ENCODE measurements around the gene LGALS16.
"Not testable (repeated sequence)": the region's sequence is repeated elsewhere in the genome, so short reads cannot be mapped to it uniquely, and the experiment has no call there.

The LGALS16 gene, protein sequence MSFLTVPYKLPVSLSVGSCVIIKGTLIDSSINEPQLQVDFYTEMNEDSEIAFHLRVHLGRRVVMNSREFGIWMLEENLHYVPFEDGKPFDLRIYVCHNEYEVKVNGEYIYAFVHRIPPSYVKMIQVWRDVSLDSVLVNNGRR

DNA sequence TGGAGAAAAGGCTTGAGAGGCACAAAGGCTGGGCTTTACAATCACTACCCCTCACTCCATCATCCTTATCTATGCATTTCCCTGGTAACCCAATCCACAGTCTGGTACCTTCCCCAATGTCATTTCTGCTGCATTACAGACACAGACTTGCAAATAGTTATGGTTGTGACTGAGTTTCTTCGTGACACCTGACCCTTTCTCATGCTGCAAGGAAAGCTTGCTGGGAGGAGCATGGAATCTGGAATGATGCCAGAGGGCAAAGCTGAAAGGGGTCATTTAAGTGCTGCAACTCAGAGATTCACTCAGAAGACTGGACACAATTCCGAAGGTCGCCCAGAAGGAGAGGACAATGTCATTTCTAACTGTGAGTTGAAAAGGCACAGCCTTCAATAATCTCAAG is at the start of gene LGALS16:
Gene LGALS16, plus strand, starts transcription at position 301 of the 400 bp plus-strand sequence. Its CDS starts 49 bp downstream, at position 350.
- DNase-seq, result no peak

DNA sequence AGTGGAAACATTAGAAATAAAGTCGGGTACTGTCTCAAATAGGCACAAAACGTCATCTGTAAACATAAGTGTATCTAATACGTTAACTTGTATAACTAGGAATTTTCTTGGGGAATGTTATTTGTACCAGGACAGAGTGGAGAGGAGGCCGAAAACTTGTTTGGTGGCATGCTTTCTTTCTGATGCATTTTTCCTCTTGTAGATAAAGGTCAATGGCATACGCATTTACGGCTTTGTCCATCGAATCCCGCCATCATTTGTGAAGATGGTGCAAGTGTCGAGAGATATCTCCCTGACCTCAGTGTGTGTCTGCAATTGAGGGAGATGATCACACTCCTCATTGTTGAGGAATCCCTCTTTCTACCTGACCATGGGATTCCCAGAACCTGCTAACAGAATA is 48.7 kb upstream of the LGALS16 start:
- DNase-seq, result no peak

DNA sequence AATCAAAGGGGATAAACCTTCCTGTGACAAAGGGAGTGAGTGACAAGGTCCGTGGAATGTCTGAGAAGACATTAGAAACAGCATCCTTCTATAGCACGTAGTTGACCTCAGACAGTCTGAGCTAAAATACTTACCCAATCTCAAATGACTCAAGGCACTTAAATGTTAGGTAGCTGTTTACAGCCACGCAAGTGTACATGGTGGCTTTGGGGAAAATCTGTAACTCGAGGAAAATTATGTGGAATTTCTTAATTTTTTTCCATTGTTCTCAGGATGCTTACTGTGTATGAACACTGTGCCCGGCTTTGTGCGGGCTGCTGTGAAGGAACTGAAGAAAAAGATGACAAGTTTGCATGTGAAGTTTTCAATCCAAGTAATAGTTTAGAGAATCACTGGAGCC is 48.2 kb upstream of the LGALS16 start:
- DNase-seq, result no peak

DNA sequence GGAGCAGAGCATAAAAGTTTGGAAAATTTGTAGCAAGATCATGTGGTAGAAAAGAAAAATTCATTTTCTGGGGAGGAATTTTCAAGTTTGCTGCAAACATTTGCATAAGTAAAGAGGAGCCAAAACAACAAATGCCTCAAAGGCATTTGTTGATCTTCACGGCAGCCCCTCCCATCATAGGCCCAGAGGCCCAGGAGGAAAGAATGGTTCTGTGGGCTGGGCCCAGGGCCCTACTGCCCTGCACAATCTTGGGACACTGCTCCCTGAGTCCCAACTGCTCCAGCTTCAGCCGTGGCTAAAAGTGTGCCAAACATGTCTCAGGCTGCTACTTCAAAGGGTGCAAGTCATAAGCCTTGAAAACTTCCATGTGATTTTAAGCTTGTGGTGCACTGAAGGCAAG is 42.1 kb upstream of the LGALS16 start:
- no peak for DNase-seq

DNA sequence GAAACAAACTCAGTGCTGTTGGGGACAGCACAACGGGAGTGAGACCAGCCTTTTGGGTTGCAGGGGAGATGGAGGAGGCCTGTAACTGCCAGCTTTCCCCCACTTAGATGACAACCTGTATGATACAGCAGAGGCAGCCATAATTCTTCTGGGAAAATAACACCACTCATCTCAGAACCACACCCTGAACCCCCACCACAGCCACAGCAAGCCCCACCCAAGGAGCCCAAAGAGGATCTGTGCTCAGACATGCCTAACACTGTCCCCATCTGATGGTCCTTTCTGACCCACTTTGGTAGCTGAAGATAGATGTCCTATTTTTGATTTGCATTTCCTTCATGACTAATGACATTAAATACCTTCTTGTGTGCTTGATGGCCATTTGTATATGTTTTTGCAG is 38.0 kb upstream of the LGALS16 start:
- DNase-seq, result no peak

DNA sequence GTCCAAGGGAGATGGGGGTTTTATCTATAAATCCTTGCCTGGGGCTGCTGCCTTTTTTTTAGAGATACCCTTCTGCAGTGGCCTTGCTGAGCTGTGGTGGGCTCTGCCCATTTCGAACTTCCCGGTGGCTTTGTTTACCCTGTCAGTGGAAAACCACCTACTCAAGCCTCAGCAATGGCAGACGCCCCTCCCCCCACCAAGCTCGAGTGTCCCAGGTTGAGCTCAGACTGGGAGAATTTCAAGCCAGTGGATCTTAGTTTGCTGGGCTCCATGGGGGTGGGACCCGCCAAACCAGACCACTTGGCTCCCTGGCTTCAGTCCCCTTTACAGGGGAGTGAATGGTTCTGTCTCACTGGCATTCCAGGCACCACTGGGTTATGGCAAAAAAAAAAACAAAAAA is 31.8 kb upstream of the LGALS16 start:
- DNase-seq, result no peak

DNA sequence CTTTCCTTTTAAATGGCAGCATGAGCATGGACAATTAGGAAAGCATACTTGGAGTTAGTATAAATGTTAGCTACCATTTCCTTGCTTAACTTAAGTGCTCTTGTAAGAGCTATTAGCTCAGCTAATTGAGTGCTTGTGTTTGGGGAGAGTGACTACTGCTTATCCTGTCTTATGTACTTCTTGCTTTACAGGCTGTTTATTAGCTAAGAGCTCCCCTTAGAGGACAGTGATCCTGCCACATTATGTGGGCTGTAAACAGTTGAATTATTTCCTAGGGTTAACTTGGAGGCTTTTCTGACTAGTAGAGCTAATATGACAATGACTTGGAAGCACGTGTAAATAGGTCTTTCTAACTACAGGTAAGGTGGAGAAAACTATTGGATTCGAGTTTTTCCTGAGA is 28.1 kb upstream of the LGALS16 start:
- DNase-seq, result peak; percentile 40

DNA sequence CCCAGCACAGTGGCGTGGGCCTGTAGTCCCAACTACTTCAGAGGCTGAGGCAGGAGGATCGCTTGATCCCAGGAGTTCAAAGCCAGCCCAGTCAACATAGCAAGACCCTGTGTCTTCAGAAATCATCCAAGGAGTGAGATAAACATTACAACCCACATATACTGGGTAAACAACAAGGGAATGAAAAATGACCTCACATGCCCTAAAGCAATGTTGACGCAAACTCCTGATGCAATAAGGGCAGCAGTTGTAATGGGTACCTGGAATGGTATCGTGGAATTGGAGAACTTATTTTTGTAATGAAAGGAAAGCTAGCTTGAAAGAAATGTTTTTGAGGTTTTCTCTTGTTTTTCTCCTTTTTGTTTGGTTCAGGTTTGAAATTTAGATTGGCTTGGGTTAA is 24.5 kb upstream of the LGALS16 start:
- DNase-seq, result peak; percentile 9

DNA sequence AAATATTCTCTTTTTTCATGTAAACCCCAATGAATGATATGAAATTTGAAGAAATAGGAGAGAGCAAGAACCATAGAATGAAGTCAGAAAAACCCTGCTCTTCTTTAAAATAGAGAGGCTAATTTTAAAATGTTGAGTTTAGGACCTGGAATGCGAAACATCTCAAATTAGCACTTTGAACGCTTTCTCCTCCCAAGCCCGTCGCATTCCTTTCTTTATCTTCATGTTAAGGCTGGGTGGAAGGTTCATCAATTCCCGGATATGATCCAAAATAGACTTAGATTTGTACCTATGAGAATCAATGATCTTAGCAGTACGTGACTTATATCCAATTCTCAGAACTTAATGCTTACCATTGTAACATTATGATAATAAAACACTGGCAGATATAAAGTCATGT is 24.1 kb upstream of the LGALS16 start:
- DNase-seq, result no peak

DNA sequence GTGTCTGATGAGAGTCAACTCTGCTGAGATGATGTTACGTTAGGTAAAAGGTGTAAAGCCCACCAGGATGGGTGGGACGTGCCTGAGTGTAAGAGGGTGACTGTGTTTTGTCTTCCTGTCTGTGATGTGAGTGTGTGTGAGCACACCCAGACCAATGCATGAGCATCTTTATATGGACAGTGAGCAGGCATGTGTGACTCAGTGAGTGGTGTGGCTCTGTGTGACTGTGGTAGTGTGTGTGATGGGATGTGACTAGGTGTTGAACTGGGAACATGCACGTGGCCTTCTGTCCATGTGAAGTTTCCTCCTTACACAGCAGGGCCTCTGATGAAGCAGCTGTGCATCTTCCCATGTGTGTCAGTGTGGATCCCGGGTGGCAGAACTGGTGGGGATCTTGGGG is 17.8 kb upstream of the LGALS16 start:
- DNase-seq, result no peak

DNA sequence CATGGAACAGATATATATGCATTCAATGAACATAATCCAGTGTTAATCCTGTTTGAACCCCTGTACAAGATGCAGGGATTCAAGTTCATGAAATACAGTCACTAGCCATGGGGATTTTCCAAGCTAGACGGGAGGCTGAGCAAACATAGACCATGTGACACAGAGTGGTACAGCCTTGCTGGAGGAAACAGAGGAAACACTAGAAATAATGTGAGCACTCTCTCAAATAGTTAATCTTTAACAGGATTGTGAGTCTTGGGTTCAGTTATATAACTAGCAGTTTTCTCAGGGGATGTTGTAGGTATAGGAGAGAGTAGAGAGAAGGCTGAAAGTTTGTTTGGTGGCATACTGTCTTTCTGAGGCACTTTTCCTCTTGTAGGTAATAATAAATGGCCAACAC is 13.9 kb upstream of the LGALS16 start:
- DNase-seq, result no peak

DNA sequence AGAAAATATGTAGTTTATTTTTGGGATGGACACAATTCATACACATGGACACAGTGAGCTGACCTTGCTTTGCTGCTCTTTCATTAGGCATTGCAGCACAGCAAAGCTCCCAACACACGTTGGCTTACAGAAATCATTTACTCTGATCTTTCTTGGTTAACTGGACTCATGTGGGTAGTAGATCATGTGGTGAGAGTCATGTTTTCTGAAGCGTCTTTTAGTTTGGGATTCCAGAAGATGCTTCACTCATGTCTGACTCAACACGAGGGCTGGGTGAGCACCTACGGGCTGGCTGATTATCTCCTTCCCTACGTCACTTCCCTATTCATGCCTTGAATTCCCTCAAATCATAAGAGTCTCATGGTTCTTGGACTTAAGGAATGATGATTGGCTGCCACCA is 12.1 kb upstream of the LGALS16 start:
- no peak for DNase-seq

DNA sequence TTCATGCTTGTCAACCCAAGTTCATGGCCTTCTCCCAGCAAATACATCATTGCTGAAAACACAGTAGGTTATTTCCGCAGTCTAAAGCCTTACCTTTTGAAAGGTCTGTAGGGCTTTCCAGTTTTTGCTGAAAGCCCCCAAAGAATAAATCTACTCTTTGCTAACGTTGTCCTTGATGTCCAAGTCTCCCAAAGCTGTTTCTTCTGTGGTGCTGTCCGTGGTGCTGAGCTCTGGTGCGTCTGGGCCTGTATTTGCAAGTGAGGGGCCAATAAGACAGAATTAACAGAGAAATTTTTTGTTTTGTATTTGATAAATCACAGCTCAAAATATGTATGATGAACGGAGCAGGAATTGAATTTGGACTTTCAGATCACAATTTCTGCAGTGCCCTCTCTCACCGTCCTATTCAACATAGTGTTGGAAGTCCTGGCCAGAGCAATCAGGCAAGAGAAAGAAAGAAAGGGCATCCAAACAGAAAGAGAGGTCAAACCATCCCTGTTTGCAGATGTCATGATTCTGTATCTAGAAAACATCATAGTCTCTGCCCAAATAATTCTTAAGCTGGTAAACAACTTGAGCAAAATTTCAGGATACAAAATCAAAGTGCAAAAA is 9.8 kb upstream of the LGALS16 start:
- DNase-seq, result no peak

DNA sequence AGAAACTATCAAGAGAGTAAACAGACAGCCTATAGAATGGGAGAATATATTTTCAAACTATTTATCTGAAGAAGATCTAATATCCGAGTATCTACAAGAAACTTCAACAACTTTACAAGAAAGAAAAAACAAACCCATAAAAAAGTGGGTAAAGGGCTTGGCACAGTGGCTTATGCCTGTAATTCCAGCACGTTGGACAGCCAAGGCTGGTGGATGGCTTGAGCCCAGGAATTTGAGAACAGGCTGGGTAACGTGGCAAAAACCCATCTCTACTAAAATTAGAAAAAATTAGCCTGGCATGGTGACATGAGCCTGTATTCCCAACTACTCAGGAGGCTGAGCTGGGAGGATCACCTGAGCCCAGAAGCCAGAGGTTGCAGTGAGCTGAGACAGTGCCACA is 7.8 kb upstream of the LGALS16 start:
- no peak for DNase-seq

DNA sequence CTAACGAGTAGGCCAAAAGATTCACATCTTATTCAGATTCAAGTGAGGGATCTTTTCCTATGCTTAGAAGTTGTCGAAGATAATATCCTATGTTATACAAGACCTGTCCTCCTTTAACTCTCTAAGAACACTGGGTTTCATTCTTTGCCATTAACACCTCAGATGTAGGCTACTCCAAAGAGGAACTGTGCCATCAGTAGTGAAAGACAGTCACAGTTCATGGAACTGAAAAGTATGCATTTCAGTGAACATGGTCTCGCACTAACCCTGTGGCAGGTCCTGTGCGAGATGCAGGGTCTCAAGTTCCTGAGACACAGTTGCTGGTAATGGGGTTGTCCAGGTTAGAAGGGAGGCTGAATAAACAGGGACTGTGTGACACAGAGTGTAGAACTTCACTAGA is 4.1 kb downstream of the LGALS16 start:
- DNase-seq, result no peak

DNA sequence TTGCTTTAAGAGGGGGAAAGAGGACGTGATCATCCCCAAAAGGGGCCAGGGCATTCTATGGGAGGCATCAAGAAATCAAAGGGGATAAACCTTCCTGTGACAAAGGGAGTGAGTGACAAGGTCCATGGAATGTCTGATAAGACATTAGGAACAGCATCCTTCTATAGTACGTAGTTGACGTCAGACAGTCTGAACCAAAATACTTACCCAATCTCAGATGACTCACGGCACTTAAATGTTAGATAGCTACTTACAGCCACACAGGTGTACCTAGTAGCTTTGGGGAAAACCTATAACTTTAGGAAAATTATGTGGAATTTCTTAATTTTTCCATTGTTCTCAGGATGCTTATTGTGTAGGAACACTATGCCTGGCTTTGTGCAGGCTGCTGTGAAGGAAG is 4.9 kb downstream of the LGALS16 start:
- DNase-seq, result no peak

DNA sequence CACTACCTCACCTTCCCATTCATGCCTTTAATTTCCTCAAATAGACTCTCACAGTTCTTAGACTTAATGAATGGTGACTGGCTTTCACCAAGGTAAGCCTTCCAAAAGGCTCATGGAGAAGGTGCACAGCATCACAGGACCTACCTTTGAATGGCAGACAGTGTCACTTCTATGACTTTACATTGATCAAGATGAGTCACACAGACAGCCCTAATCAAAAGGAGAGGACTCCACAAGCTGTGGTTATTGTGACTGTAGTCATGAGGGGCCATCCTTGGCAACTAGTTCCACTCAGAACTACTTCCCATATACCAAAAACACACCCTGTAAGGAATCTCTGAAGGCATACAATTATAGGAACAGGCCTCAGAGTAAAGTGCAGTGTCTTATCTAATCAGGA is 5.9 kb downstream of the LGALS16 start:
- DNase-seq, result no peak

DNA sequence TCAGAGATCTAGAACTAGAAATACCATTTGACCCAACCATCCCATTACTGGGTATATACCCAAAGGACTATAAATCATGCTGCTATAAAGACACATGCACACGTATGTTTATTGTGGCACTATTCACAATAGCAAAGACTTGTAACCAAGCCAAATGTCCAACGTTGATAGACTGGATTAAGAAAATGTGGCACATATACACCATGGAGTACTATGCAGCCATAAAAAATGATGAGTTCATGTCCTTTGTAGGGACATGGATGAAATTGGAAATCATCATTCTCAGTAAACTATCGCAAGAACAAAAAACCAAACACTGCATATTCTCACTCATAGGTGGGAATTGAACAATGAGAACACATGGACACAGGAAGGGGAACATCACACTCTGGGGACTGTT is 14.1 kb downstream of the LGALS16 start:
- not testable (repeated sequence) for DNase-seq

DNA sequence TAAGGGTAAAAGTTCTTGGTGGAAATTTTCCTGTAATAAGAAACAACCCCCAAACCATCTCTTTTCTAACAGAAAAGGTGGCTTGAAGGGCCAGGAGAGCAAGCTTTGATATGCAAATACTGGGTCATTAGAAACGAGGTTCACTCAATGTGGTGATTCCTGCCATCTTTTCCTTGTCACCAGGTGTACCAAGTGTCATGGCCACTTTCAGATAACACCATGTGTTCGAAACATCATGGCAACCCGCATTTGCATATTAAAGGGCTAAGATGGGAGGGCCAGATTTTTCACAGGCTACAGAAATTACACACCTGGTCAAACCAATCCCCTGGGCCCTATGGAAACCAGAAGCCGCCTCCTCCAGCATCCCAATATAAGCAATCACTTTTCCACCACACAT is 15.3 kb downstream of the LGALS16 start:
- DNase-seq, result no peak

DNA sequence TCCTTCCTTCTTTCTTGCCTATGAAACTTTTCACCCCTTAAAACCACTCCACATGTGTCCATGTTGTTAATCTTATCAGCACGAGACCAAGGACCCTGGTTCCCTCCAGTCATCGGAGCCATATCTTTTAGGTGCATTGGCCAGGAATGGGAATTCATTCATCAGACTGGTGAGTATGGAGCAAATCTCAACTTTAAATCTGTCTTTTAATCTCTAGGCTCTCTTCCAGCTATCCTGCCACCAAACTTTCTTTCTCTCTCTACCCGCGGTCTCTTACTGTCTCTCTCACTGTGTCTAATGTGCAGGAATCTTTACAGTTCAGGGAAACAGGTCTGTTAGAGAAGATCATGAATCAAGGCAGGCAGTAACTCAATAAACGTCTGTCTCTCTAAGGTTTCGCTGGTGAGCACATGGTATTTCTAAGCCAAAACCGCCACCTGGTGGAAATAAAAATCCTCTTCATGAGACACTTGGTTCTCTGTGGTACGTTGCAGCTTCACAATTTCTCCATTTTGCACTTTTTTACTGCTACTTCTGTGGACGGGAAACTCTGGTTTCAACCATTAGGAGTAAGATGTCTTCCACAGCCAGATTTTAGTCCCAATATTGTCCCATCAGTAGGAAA is 16.1 kb downstream of the LGALS16 start:
- peak; percentile 64 for DNase-seq

DNA sequence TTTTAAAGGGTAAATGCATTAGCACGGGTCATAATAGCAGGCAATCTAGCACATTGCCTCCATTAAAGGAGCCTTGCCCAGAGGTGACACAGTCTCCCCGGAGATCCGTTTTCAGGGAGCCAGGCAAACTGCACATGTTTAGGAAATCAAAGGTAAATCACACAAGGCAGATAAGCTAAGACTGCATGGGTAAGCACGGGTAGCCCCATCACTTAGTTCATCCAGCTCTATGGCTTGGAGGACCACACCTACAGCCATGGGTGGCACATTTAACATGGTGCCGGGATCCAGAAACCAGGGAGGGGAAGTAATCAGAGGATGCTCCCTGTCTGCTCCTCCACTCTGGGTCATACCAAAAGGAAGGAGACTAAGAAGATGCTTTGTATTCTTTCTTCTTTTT is 16.8 kb downstream of the LGALS16 start:
- DNase-seq, result no peak

DNA sequence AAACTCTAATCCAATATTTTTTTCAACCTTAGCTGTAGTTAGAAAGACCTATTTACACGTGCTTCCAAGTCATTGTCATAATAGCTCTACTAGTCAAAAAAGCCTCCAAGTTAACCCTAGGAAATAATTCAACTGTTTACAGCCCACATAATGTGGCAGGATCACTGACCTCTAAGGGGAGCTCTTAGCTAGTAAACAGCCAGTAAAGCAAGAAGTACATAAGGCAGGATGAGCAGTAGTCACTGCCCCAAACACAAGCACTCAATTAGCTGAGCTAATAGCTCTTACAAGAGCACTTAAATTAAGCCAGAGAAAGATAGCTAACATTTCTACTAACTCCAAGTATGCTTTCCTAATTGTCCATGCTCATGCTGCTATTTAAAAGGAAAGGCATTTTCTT is 18.1 kb downstream of the LGALS16 start:
- DNase-seq, result peak; percentile 18

DNA sequence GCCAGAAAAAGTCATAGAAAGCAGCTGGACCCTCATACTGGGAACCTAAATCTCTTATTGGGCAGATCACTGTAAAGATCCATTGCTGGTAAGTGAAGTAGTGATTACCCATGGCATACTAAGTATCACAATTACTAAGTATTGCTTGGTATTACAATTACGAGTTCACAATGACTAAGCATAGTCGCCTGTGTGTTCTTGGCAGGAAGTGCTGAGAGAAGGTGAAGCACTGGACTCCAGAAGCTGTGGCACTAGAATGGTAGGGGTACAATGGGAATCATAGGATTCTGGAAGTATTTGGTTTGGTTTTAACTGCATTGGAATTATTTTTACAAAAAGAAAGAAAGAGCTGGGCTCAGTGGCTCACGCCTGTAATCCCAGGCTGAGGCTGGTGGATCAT is 20.3 kb downstream of the LGALS16 start:
- DNase-seq, result no peak

DNA sequence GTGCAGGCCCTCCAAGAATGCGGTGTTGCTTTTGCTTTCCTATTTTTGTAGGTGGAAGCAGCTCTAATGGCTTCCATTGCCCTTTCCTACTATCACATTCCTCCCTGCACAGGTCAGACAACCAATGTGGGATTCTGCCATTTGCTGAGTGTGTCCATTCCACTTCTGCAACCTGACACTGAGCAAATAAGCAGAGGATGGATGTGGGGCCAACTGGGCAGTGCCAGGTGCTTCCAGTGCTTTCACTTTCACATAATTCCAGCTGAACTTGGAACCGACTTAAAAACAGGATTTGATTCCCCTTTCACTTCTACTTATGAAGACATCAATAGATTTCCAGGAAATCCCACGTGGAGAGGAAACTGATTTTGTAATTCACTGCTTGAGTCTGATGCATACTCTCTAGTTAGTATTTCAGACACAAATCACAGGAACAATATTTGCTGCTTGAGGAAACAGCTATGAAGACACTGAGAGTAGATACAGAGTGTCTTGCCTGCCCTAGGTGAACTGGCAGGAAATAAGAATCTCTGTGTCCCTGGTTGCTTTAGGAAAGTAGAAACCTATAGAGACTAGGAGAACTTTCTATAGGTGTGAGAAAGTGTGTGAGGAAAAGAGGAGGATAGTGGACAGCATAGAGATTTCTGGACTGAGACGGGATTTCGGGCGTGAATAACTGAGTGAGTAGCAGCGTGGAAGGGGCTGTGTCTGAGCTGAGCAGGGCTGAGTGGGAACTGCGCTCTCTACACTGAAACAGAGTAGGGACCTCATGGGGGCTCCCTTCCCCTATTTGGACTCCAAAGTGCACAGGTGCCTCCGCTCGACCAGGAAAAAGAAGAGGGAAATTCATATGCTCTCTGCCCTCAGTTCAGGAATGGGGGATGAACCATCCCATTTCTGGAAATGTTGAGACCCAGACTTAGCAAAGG is 22.5 kb downstream of the LGALS16 start:
- peak; percentile 61 for DNase-seq

Data from NCI-H69 (cell line).